C4-2B (cell line): ENCODE measurements around the gene THEM4.

ENCODE experiments used
- ZFX ChIP-seq: fragments of 450-650 bp; IDR thresholded peaks from 2 replicates; pipeline ENCODE4 v1.6.1; 2017
- TF ChIP-seq, protein P1 (sequence below): fragments of 450-650 bp; conservative IDR thresholded peaks from 2 replicates; pipeline ENCODE4 v1.5.1; 2017; ENCODE audit warnings: mild to moderate bottlenecking

DNA sequence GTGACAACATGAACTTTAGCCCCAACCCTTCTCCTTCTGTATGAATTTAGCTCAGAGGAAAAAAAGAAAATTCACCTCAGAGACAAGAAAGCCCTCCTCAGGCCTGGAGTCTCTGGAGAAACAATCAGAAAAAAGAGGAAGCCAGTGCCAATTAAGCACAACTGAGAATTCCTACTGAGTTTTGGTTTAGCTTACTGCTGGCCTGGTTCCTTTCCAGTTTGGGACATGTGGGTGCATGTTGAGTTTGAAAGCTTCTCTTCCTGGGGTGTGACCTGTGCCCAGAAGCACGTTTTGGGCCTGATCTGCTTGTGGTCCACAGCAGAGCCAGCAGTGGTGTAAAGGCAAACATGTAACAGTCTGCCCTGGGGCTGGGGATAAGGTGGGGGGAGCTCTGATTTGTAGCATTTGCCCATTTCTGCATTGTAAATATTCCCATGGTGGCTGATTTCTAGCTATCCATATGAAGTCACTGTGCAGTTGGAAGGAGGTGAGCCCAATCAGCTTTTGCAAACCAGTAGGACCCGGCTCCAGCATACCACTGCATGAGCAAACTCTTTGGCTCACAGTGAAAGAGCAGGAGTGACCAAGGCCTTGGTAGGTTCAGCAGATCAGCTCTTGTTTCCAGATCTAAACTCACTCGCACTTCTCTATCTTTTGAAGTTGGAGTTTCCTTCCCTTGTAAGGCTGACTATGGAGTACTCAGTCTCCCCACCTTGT, 51.1 kb downstream of the THEM4 start:
- TF ChIP-seq, protein P1, sequence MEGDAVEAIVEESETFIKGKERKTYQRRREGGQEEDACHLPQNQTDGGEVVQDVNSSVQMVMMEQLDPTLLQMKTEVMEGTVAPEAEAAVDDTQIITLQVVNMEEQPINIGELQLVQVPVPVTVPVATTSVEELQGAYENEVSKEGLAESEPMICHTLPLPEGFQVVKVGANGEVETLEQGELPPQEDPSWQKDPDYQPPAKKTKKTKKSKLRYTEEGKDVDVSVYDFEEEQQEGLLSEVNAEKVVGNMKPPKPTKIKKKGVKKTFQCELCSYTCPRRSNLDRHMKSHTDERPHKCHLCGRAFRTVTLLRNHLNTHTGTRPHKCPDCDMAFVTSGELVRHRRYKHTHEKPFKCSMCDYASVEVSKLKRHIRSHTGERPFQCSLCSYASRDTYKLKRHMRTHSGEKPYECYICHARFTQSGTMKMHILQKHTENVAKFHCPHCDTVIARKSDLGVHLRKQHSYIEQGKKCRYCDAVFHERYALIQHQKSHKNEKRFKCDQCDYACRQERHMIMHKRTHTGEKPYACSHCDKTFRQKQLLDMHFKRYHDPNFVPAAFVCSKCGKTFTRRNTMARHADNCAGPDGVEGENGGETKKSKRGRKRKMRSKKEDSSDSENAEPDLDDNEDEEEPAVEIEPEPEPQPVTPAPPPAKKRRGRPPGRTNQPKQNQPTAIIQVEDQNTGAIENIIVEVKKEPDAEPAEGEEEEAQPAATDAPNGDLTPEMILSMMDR: no peak
- TF ChIP-seq ZFX: no peak
